Stimulated activated CD8-positive, alpha-beta memory T cell treated with anti-CD3 and anti-CD28 coated beads, Interleukin-15, amount 100 ng/mL, for 48 hours (primary cell): Measurements from ENCODE around the gene ICA1.
"Not testable (repeated sequence)": the region's sequence is repeated elsewhere in the genome, so short reads cannot be mapped to it uniquely, and the experiment has no call there.

Source experiments
- DNase-seq, 2 donors: peaks; one replicate each; pipeline ENCODE4 v3.0.0-alpha.2; 2020; ENCODE audit warnings: low read depth in 2 of 2

The ICA1 gene

DNA sequence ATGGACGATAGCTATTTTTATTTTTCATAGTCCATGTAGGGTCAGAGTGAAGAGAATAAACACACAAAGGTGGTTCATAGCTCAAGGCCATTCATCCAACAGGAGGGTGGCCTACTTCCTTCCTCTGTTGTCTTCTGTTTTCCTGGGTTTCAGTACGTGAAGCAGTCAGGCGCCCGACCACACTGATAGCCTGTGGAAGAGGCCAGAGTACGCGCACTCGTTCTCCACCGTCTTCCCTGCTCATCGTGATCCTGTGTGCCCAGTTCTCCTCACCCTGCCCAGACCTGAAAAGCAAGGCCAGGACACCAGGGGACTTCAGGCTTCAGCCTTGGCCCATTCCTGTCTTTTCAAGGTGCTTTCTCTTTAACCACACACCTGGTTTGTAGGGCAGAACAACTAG is 158.7 kb downstream of the ICA1 start:
- DNase-seq = no peak

GRCh38 chr7:8101292-8101691 is 160.7 kb downstream of the ICA1 start:
- DNase-seq = not testable (repeated sequence)

DNA sequence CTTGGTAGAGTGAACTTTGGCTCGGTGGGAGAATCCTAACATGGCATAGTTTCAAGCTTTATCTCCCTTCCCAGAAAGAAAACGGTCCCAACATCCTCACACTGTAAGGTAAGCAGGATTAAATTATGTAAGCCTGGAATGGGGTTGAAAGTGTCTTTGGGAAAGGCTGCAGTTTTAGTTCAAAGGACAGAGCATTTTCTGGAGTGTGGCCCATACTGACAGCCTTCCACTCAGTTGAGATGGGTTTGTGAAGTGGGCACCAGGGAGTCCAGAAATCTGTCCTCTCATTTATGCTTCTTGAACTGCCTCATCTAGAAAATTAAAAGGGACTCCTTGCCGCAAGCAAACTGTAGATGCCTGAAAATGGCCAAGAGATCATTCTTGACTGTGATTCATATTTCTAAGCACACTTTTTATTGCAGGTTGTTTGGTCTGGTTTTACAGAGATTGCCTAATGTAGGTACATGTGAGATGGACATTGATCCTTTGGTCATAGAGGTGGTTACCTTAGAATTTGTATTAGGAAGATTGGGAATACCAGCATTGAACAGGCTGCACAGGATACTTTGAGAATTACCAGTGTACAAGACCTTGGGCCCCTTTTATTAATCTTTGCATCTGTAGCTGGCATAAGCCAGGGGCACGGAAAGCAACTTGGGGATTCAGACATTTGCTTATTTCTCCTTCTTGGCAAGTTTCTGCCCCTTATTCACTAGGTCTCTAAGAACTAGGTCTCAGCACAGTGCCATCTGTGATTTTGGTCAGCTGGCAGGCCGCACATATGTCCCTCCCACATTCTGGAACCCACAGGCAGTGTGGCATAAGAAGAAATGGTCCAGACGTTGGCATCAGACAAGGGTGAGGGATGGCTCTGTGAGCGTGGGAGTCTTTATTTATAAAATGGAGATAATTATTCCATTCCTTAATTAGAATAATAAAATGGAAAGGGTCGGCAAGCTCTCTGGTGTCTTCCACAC is 167.5 kb downstream of the ICA1 start:
- no peak for DNase-seq

GRCh38 chr7:8092140-8092539 is 169.8 kb downstream of the ICA1 start:
- no peak for DNase-seq

DNA sequence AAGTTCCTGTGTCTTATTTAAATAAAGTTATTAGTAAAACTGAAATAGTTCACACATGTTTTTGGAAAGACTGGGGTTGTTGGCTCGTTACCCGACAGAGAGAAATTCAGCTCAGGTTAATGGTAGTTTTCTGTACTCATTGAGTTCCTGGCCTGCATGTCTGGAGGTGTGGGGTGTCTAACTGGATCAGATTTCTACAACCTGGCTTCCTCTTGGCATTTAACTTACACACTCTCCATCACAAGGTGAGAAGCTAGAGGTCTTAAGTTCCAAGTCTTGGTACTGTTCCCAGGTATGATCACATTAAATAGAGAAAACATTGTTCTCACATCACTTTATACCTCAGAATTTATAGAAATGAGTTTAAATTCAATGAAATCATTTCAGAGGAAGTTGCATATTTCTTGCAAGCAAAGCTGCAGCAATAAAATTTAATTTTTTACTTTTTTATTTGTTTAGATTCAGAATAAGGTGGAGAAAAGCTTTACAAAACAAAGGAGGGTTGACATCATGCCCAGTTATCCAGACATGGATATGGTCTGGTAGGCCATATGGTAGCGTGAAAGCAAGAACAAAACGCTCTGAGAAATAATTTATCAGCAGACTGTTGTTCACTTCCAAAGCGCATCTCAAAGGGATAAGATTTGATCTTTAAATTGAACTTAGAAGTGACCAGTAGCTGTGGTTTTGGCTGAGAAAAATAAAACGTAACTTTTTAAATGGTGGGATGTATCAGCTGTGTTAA is 172.8 kb downstream of the ICA1 start:
- DNase-seq = no peak

GRCh38 chr7:8086239-8086638 is 175.7 kb downstream of the ICA1 start:
- no peak for DNase-seq

DNA sequence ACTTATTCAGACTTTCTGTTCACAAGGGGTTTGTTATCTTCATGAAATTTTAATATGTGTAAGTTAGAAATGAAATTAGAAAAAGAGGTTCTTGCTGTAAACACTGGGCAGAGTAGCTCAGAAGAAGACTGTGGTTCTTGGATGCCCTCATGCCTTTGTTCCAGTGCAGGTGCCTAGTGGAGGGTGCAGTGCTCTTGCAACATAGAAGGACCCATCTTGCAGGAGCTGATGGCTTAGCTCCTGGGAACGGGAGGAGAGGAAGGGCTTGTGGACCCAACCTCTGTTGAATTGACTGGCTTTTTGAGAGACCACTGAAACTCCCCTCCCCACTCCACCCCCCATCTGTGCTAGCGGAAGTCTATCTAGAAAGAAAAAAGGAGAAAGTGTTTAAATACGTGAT is 176.5 kb downstream of the ICA1 start:
- no peak for DNase-seq

DNA sequence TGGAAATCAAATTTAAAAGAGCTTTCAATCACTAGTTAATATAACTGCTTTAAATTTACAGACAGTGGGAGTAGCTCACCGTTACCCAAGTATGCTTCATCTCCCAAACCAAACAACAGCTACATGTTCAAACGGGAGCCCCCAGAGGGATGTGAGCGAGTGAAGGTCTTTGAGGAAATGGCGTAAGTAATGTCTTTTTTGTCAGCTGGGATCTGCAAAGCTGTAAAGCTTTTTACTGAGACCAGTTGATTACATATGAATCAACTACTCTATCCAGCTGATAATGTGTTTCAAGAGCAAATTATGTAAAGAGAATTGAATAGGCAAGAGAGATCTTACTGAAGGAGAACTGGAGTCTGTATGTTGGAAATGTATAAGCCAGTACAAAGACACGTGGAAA is 177.1 kb downstream of the ICA1 start:
- no peak for DNase-seq

DNA sequence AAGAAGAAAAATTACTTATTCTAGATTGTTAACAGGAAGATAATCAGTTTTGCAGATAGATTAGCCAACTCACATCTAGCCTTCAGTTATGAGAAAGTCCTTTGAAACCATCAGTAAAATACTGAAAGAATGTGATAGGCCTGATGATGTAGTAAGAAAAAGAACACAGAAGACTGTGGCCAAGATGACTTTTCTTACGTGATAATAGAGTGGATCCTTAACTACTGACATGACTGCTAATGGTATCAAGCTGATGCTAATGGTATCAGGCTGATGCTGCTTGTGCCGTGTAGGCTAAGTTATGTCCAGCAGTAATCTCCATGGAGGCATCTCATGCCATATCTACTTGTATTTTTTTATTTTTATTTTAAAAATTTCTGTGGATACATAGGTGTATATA is 179.2 kb downstream of the ICA1 start:
- no peak for DNase-seq

- DNase-seq = no peak
Observed at GRCh38 chr7:8078418-8078817, 183.5 kb downstream of the ICA1 start.

DNA sequence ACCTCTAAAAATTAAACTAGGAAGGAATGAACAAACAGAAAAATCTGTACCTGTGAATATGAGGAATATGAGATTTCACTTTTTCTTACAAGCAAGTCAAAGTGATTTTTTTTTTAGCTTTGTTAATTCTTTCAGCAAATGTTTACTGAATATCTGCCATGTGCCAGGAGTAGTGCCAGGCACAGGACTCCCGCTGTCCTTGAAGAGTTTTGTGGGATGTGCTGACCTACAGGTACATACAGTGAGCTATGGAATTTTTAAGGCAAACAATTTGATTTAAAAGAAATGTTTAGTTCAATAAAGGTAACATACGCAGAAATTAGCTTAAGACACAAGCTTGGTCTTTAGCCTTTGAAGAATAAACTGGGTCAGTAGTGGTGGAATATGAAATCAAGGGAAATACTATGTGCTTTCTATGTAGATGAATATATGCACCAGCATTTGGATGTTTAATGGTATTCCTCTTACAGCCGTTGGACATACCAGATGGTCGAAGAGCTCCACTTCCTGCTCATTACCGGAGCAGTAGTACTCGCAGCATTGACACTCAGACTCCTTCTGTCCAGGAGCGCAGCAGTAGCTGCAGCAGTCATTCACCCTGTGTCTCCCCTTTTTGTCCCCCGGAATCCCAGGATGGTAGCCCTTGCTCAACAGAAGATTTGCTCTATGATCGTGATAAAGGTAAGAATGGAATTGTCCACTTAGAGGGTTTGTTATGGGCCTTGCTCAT is 191.4 kb downstream of the ICA1 start:
- no peak for DNase-seq

DNA sequence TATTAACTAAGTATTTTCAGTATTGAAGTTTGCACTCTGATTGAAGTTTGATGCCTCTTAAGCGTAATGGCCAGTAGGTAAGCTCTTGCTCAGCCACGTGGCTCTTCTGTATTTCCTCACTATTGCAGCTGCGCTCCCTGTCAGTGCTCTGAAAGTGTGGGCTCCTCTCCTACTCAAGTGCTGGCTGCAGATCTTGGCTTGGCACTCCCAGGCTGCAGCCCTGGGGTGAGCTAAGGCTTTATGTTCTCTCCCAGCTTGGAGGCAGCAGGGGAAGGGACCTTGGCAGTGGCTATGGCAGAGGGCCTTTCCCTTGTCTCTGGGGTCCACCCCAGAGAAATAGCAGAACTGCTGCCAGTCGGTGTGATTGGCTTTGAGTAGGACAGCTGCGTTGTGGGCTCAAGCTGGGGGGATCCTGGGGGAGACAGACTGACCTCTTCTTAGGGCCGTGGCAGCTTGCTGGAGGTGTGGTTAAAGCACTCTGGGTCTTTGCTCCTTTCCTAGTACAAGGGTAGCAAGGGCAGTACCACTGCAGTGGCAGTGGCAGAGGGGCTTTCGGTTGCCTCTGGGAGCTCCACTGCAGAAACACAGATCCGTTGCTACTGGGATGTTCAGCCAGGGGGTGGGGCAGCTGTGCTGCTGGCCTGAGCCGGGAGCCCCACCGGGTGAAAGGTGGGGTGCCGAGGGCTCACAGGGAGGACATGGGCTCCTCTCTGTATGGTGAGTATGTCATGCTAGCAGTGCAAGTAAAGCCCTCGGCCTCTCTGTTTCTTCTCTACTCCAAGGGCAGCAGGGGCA is 192.9 kb downstream of the ICA1 start:
- no peak for DNase-seq

GRCh38 chr7:8065356-8065813 is 196.6 kb downstream of the ICA1 start:
- DNase-seq = no peak

DNA sequence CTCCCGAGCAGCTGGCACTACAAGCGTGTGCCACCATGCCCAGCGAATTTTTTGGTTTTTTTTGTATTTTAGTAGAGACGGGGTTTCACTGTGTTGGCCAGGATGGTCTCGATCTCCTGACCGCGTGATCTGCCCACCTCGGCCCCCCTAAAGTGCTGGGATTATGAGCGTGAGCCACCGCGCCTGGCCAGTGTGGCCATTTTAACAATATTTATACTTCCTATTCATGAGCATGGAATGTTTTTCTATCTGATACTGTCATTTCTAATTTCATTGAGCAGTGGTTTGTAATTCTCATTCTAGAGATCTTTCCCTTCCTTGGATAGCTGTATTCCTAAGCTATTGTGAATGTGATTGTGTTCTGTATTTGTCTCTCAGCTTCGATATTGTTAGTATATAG is 197.1 kb downstream of the ICA1 start:
- no peak for DNase-seq

GRCh38 chr7:8063706-8064297 is 198.2 kb downstream of the ICA1 start:
- DNase-seq = no peak

GRCh38 chr7:8063300-8063699 is 198.7 kb downstream of the ICA1 start:
- not testable (repeated sequence) for DNase-seq
